ENCODE data around the gene KIAA1328. TPM values are rescaled to one million over a fixed set of nuclear protein-coding genes. Genes with fewer than 3 reads are reported as not detected.

The KIAA1328 gene
- total and polyA plus RNA-seq, 2 donors, result 4.2 to 6.1 TPM

DNA sequence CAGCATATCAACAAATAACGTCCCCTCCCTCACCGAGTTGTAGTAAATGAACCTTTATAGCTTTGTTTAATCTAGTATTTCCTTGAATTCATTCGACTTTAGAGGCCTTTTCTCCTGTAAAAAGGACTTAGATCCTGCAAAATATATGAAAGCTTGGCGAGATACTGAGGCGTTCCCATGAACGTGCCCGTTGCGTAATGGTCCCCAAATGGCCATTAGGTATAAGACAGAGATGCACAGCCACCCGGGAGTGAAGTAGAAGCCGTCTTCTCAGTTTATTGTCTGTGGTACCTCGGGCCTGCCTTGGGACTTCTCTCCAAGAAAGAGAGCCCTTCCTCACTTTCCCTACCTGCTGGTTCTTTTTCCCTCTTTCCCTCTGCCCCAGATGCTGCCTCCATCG is 426.0 kb downstream of the KIAA1328 start:
- H3K4me1 ChIP-seq (ENCODE audit: control insufficient read depth in 2 of 2, insufficient read depth in 2 of 2, low read length in 2 of 2), result peaks cover 0 to 2% of the 10 kb centered on the region in 2 donors
- 85% methylated on average over 12 of the region's 12 CpGs for WGBS
- H3K4me3 ChIP-seq (ENCODE audit: low read length in 2 of 2), result no peak overlapping the region
- no peaks in the 10 kb centered on the region for H3K9me3 ChIP-seq (ENCODE audit: control insufficient read depth in 2 of 2, insufficient read depth in 1 of 2, low read length in 1 of 2)
- H3K27me3 ChIP-seq (ENCODE audit: control insufficient read depth in 2 of 2, insufficient read depth in 1 of 2, low read length in 1 of 2), result peaks cover 26 to 77% of the 10 kb centered on the region in 2 donors
- DNase-seq (ENCODE audit: low read depth in 6 of 9, low spot score in 9 of 9), result no peak
- H3K36me3 ChIP-seq (ENCODE audit: control insufficient read depth in 2 of 2, insufficient read depth in 2 of 2, low read length in 1 of 2), result no peaks in the 10 kb centered on the region
- no peak overlapping the region for H3K27ac ChIP-seq (ENCODE audit: low read depth in 1 of 2, low read length in 1 of 2)

DNA sequence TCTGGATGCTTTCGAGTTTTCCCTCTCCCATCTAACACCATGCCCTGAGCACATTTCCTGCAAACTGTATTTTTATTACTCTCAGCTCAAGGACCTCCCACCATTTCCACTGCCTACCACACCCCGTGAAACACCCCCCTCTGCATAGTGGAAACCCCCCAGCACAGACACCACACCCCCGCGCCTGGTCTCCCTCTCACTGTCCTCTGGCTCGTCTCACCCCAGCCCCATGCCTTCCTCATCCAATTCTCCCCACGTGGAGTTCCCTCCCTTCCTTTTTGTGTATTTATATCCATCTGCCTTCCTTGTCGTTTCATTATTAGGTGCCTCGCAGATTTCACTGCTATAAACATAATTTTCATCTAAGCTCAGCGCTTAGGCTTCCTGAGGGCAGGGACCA is 429.2 kb downstream of the KIAA1328 start:
- Histone ChIP-seq H3K27me3 (ENCODE audit: control insufficient read depth in 2 of 2, insufficient read depth in 1 of 2, low read length in 1 of 2) (peaks cover 18 to 52% of the 10 kb centered on the region in 2 donors), H3K4me1 (ENCODE audit: control insufficient read depth in 2 of 2, insufficient read depth in 2 of 2, low read length in 2 of 2) (peaks cover 0 to 2% of the 10 kb centered on the region in 2 donors), H3K36me3 (ENCODE audit: control insufficient read depth in 2 of 2, insufficient read depth in 2 of 2, low read length in 1 of 2) (no peaks in the 10 kb centered on the region), H3K4me3 (ENCODE audit: low read length in 2 of 2) (no peak overlapping the region), H3K27ac (ENCODE audit: low read depth in 1 of 2, low read length in 1 of 2) (no peak overlapping the region), H3K9me3 (ENCODE audit: control insufficient read depth in 2 of 2, insufficient read depth in 1 of 2, low read length in 1 of 2) (no peaks in the 10 kb centered on the region)
- no peak for DNase-seq (ENCODE audit: low read depth in 6 of 9, low spot score in 9 of 9)
- WGBS, result 46% methylated on average over 9 of the region's 9 CpGs

DNA sequence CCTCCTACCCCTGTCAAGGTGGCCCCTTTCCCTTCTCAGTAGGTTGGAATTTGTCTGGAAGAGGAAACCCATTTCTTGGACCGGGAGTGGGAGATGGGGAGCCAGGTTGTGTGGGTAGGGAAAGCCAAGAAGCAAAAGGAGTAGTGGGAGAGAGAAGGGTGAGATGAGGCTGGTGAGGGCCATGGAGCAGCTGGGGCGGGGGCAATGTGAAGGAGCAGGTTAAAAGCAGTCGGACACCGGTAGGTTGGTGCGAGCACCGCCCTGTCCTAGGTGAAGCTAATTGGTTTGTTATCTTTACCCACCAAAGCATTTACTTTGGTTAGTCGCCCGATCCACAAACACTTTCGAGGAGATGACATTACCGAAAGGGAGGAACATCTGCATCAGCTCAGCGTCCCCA is 429.9 kb downstream of the KIAA1328 start:
- Histone ChIP-seq H3K4me3 (ENCODE audit: low read length in 2 of 2) (no peak overlapping the region), H3K36me3 (ENCODE audit: control insufficient read depth in 2 of 2, insufficient read depth in 2 of 2, low read length in 1 of 2) (no peaks in the 10 kb centered on the region), H3K27me3 (ENCODE audit: control insufficient read depth in 2 of 2, insufficient read depth in 1 of 2, low read length in 1 of 2) (peaks cover 12 to 45% of the 10 kb centered on the region in 2 donors), H3K9me3 (ENCODE audit: control insufficient read depth in 2 of 2, insufficient read depth in 1 of 2, low read length in 1 of 2) (no peaks in the 10 kb centered on the region), H3K4me1 (ENCODE audit: control insufficient read depth in 2 of 2, insufficient read depth in 2 of 2, low read length in 2 of 2) (no peaks in the 10 kb centered on the region), H3K27ac (ENCODE audit: low read depth in 1 of 2, low read length in 1 of 2) (no peak overlapping the region)
- WGBS, result 67% methylated on average over 11 of the region's 11 CpGs
- no peak for DNase-seq (ENCODE audit: low read depth in 6 of 9, low spot score in 9 of 9)

DNA sequence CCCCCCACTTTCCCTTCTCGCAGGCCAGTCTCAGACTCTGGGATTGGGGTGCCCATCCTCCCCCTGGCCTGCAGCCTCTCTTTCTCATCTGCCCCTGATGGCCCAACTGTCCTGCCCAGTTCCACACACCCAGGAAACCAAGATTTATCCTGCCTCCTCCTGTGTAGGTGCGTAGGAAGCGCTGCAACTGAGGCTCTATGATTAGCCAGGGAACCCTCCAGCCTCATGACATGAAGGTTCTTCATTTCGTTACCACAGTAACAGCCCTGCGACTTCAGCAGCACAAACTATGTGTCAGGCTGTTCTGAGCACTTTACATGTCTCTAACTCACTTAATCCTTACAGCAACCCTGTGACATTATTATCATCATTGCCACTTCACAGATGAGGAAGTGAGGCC is 430.8 kb downstream of the KIAA1328 start:
- DNase-seq (ENCODE audit: low read depth in 6 of 9, low spot score in 9 of 9), result no peak
- peaks cover 4 to 38% of the 10 kb centered on the region in 2 donors for H3K27me3 ChIP-seq (ENCODE audit: control insufficient read depth in 2 of 2, insufficient read depth in 1 of 2, low read length in 1 of 2)
- H3K4me3 ChIP-seq (ENCODE audit: low read length in 2 of 2), result no peak overlapping the region
- H3K27ac ChIP-seq (ENCODE audit: low read depth in 1 of 2, low read length in 1 of 2), result no peak overlapping the region
- 83% methylated on average over 5 of the region's 5 CpGs for WGBS
- no peaks in the 10 kb centered on the region for H3K9me3 ChIP-seq (ENCODE audit: control insufficient read depth in 2 of 2, insufficient read depth in 1 of 2, low read length in 1 of 2)
- no peaks in the 10 kb centered on the region for H3K36me3 ChIP-seq (ENCODE audit: control insufficient read depth in 2 of 2, insufficient read depth in 2 of 2, low read length in 1 of 2)
- H3K4me1 ChIP-seq (ENCODE audit: control insufficient read depth in 2 of 2, insufficient read depth in 2 of 2, low read length in 2 of 2), result no peaks in the 10 kb centered on the region

DNA sequence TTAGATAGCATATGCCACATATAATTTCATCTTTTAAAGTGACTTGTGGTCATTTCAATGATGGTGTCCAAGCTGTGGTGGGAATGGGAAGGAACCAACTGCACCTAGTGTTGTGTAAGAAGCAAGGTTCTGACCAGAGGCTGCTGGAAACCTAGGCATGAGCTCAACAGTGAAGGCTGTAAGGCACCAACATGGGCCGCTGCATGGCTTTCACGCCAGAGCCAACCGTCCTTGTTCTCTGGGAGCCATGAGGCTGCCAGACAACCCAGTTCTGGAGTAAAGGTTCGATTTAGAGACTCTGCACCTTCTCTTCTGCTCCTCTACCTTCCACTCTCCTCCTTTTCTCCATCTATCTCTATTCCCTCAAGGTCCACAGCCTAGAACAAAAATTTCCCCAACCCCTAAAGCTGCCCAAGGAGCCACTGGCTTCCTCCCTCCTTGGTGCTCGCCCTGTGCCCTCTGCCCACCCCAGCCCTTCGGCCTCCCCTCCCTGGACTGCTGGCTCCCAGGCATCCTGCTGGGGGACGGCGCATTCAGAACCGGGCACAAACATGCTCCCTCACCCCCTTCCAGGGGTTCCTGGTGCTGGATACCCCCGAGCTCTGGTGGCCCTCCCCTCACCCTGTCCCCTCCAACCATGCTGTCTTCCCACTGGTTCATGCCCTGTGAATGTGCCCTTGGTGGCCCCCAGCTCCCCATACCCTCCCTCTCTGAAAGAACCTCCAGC is 431.6 kb downstream of the KIAA1328 start:
- 86% methylated on average over 10 of the region's 10 CpGs for WGBS
- Histone ChIP-seq H3K36me3 (ENCODE audit: control insufficient read depth in 2 of 2, insufficient read depth in 2 of 2, low read length in 1 of 2) (no peaks in the 10 kb centered on the region), H3K4me1 (ENCODE audit: control insufficient read depth in 2 of 2, insufficient read depth in 2 of 2, low read length in 2 of 2) (no peaks in the 10 kb centered on the region), H3K27me3 (ENCODE audit: control insufficient read depth in 2 of 2, insufficient read depth in 1 of 2, low read length in 1 of 2) (peaks cover 2 to 30% of the 10 kb centered on the region in 2 donors), H3K9me3 (ENCODE audit: control insufficient read depth in 2 of 2, insufficient read depth in 1 of 2, low read length in 1 of 2) (no peaks in the 10 kb centered on the region), H3K27ac (ENCODE audit: low read depth in 1 of 2, low read length in 1 of 2) (no peak overlapping the region), H3K4me3 (ENCODE audit: low read length in 2 of 2) (no peak overlapping the region)
- no peak for DNase-seq (ENCODE audit: low read depth in 6 of 9, low spot score in 9 of 9)

DNA sequence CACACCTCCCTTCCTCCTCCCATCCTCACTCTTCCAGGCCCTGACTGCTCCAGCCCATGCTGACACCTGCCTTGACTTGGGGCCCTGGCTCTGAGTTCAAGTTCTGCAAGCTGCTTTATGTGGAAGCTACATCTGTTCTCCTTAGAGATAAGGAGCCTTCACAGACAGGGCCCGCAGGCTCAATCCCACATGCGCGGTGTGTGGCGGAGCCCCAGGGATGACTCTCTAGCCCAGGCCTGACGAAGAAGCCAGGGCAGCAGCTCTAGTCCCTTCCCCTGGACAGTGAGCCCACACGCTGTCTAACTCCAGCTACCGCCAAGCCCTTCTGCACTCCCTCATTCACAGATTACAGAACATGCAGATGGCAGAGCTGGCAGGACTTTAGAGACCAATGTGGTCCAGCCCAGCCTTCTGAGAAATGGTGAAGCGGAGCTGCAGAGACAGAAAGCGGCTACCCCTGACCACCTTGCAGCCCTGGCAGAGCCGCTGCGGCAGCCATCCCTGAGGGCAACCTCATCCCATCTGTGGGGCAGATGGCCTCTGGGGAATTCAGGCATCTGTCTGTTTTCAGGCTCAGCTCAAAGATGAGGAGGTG is 432.4 kb downstream of the KIAA1328 start:
- Histone ChIP-seq H3K9me3 (ENCODE audit: control insufficient read depth in 2 of 2, insufficient read depth in 1 of 2, low read length in 1 of 2) (no peaks in the 10 kb centered on the region), H3K27me3 (ENCODE audit: control insufficient read depth in 2 of 2, insufficient read depth in 1 of 2, low read length in 1 of 2) (peaks cover 0 to 22% of the 10 kb centered on the region in 2 donors), H3K27ac (ENCODE audit: low read depth in 1 of 2, low read length in 1 of 2) (no peak overlapping the region), H3K36me3 (ENCODE audit: control insufficient read depth in 2 of 2, insufficient read depth in 2 of 2, low read length in 1 of 2) (no peaks in the 10 kb centered on the region), H3K4me3 (ENCODE audit: low read length in 2 of 2) (no peak overlapping the region), H3K4me1 (ENCODE audit: control insufficient read depth in 2 of 2, insufficient read depth in 2 of 2, low read length in 2 of 2) (no peaks in the 10 kb centered on the region)
- WGBS, result 96% methylated on average over 11 of the region's 11 CpGs
- DNase-seq (ENCODE audit: low read depth in 6 of 9, low spot score in 9 of 9), result no peak

DNA sequence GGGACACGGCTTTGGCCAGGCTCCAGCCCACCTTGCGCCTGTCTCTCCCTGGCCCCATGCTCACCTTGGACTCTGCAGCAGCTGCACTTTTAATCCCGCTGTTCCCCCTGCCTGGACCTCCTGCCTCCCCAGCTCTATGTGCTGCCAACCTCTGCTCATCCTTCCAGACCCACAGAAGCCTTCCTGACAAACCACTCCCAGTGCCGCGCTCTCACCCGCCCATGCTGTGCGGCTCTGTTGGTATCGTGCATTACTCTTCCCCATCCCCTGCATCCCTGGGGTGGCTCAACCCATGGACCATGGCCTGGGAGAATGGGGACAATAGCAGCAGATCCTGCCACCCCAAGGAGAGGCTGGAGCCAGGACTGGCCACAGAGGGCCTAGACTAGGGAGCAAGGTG is 433.1 kb downstream of the KIAA1328 start:
- H3K36me3 ChIP-seq (ENCODE audit: control insufficient read depth in 2 of 2, insufficient read depth in 2 of 2, low read length in 1 of 2), result no peaks in the 10 kb centered on the region
- WGBS, result 93% methylated on average over 8 of the region's 8 CpGs
- H3K27ac ChIP-seq (ENCODE audit: low read depth in 1 of 2, low read length in 1 of 2), result no peak overlapping the region
- no peaks in the 10 kb centered on the region for H3K4me1 ChIP-seq (ENCODE audit: control insufficient read depth in 2 of 2, insufficient read depth in 2 of 2, low read length in 2 of 2)
- DNase-seq (ENCODE audit: low read depth in 6 of 9, low spot score in 9 of 9), result no peak
- no peaks in the 10 kb centered on the region for H3K9me3 ChIP-seq (ENCODE audit: control insufficient read depth in 2 of 2, insufficient read depth in 1 of 2, low read length in 1 of 2)
- no peak overlapping the region for H3K4me3 ChIP-seq (ENCODE audit: low read length in 2 of 2)
- H3K27me3 ChIP-seq (ENCODE audit: control insufficient read depth in 2 of 2, insufficient read depth in 1 of 2, low read length in 1 of 2), result peaks cover 0 to 17% of the 10 kb centered on the region in 2 donors

DNA sequence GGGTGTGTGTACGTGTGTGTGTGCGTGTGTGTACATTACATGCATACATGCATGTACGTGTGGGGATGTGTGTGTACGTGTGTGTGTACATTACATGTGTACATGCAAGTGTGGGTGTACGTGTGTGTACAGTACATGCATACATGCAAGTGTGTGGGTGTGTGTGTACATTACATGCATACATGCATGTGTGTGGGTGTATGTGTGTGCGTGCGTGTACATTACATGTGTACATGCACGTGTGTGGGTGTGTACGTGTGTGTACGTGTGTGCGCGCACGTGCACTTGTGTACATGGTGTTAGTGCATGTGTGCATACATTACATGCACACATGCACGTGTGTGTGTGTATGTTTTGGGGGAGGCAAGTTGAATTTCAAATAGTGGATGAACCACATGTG is 436.0 kb downstream of the KIAA1328 start:
- no peaks in the 10 kb centered on the region for H3K4me1 ChIP-seq (ENCODE audit: control insufficient read depth in 2 of 2, insufficient read depth in 2 of 2, low read length in 2 of 2)
- H3K4me3 ChIP-seq (ENCODE audit: low read length in 2 of 2), result no peak overlapping the region
- WGBS, result 91% methylated on average over 14 of the region's 14 CpGs
- no peaks in the 10 kb centered on the region for H3K9me3 ChIP-seq (ENCODE audit: control insufficient read depth in 2 of 2, insufficient read depth in 1 of 2, low read length in 1 of 2)
- H3K27ac ChIP-seq (ENCODE audit: low read depth in 1 of 2, low read length in 1 of 2), result no peak overlapping the region
- no peaks in the 10 kb centered on the region for H3K27me3 ChIP-seq (ENCODE audit: control insufficient read depth in 2 of 2, insufficient read depth in 1 of 2, low read length in 1 of 2)
- no peaks in the 10 kb centered on the region for H3K36me3 ChIP-seq (ENCODE audit: control insufficient read depth in 2 of 2, insufficient read depth in 2 of 2, low read length in 1 of 2)
- no peak for DNase-seq (ENCODE audit: low read depth in 6 of 9, low spot score in 9 of 9)

DNA sequence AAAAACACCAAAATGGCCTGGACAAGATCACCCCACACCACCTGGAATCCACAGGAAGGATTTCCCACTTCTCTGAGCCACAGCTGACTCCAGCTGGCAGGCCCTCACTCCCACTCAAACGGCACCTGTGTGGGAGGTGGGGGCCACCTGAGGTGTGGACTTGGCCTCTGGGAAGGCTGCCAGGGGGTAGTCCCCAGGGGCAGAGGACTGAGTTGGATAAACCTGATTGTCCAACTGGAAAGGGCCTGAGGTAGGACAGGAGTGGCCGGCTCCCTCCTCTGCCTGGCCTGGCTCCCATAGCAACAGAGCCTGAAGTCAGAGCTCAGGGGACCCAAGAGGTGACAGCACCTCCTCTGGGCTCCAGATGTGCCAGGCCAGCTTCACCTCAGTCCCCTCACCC is 436.5 kb downstream of the KIAA1328 start:
- no peaks in the 10 kb centered on the region for H3K9me3 ChIP-seq (ENCODE audit: control insufficient read depth in 2 of 2, insufficient read depth in 1 of 2, low read length in 1 of 2)
- H3K27ac ChIP-seq (ENCODE audit: low read depth in 1 of 2, low read length in 1 of 2), result no peak overlapping the region
- H3K4me1 ChIP-seq (ENCODE audit: control insufficient read depth in 2 of 2, insufficient read depth in 2 of 2, low read length in 2 of 2), result no peaks in the 10 kb centered on the region
- WGBS, result 84% methylated on average over 2 of the region's 2 CpGs
- no peak for DNase-seq (ENCODE audit: low read depth in 6 of 9, low spot score in 9 of 9)
- no peaks in the 10 kb centered on the region for H3K27me3 ChIP-seq (ENCODE audit: control insufficient read depth in 2 of 2, insufficient read depth in 1 of 2, low read length in 1 of 2)
- H3K36me3 ChIP-seq (ENCODE audit: control insufficient read depth in 2 of 2, insufficient read depth in 2 of 2, low read length in 1 of 2), result no peaks in the 10 kb centered on the region
- H3K4me3 ChIP-seq (ENCODE audit: low read length in 2 of 2), result no peak overlapping the region

Measured in thymus (tissue), 11 donors.